Body of pancreas (tissue), 4 donors: ENCODE data around the gene GULP1. TPM values are rescaled to one million over a fixed set of nuclear protein-coding genes. Genes with fewer than 3 reads are reported as not detected.
A peak's percentile ranks its signal among the peaks of the same experiment; 100 is the strongest.

Source experiments
- ATAC-seq: fragments of 150-250 bp; one replicate; pipeline ENCODE4 v1.9.1; 2016
- DNase-seq, 4 donors: peaks; one replicate each; pipeline ENCODE4 v3.0.0-alpha.2; 2019
- H3K27ac ChIP-seq, 4 donors: fragments of 200-600 bp; sonication (generic); 1 replicate in 3 of 4; 2 replicates in 1 of 4; pipeline versions ENCODE4 v1.5.1 to v1.6.1; 2016 to 2019; ENCODE audit warnings: mild to moderate bottlenecking in 1 of 4, mixed read lengths in 1 of 4, moderate library complexity in 1 of 4
- H3K27me3 ChIP-seq, 2 donors: fragments of 200-600 bp; sonication (generic); one replicate each; pipeline ENCODE4 v1.6.0; 2016; ENCODE audit warnings: mild to moderate bottlenecking in 1 of 2
- H3K36me3 ChIP-seq, 2 donors: fragments of 200-600 bp; sonication (generic); replicated peaks in 1 of 2; 2 replicates each; pipeline ENCODE4 v1.5.1; 2016; ENCODE audit warnings: low read depth in 2 of 2; ENCODE audit not compliant: insufficient read depth in 1 of 2
- H3K4me1 ChIP-seq: fragments of 200-600 bp; sonication (generic); one replicate; pipeline ENCODE4 v1.6.0; 2016
- H3K4me3 ChIP-seq, 2 donors: fragments of 200-600 bp; sonication (generic); 1 replicate in 1 of 2; 2 replicates in 1 of 2; pipeline ENCODE4 v1.5.1; 2016 to 2019
- H3K9me3 ChIP-seq, 3 donors: fragments of 200-600 bp; sonication (generic); 1 replicate in 2 of 3; 2 replicates in 1 of 3; pipeline ENCODE4 v1.5.1; 2016
- POLR2A ChIP-seq, 3 donors: fragments of 450-650 bp; IDR thresholded peaks; one replicate each; pipeline ENCODE4 v1.6.1; 2016; ENCODE audit warnings: antibody characterized with exemption in 3 of 3, mild to moderate bottlenecking in 2 of 3
- WGBS, 2 donors: methylation state at CpG; one replicate each; pipeline ENCODE4 v1.1.5; 2017; 5-methylcytosine and 5-hydroxymethylcytosine counted together
- intact Hi-C: fragments of 100-400 bp; cut with DNase I; formaldehyde crosslinking; loops from one replicate; pipeline ENCODE4 v1.15.1; 2023
- total RNA-seq, 2 donors: library from RNA; depleted of rRNA; stranded (reverse); fragments of >200 nt; gene quantifications; one replicate each; pipeline ENCODE4 v1.1.0, GENCODE V29; 2016
- TF ChIP-seq, protein P1 (sequence below), 7 experiments: fragments of 450-650 bp in 4 of 7; fragments of 200-600 bp in 3 of 7; sonication (generic) in 3 of 7; IDR thresholded peaks; one replicate each; pipeline ENCODE4 v1.5.1; 2016 to 2019; ENCODE audit warnings: antibody characterized with exemption in 7 of 7

The GULP1 gene
- total RNA-seq, 2 donors from 2014 or later = 24.7 to 50.3 TPM

DNA sequence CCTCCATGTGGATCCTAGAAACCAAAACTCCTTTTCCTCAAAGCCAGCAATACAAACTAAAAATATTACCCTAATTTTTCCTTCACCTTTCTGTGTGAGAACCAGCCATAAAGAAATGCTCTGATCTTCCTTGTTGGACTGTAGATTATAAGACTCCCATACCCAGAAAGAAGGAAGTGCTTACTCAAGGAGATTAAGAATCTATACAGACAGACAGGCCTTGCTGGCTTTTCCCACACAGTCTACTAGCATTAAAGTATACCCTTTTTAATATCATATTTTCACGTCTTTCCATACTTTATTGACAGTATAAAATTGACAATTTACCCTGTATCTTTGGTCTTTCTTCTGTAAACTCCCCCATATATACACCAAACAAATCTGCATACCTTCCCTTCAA, 139.0 kb downstream of the GULP1 start:
- peaks cover 15% of the 10 kb centered on the region for H3K4me1 ChIP-seq
- WGBS, 2 donors = 56 to 57% methylated on average over 1 of the region's 1 CpG
- peak overlapping the region in 1 of 4 donors; percentile 29 for H3K27ac ChIP-seq
- ATAC-seq (no peak), DNase-seq (no peak)
- intact Hi-C loops = no loop called here
- TF ChIP-seq POLR2A (IDR thresholded peaks at IDR 0.05) = no peak
- TF ChIP-seq, protein P1, sequence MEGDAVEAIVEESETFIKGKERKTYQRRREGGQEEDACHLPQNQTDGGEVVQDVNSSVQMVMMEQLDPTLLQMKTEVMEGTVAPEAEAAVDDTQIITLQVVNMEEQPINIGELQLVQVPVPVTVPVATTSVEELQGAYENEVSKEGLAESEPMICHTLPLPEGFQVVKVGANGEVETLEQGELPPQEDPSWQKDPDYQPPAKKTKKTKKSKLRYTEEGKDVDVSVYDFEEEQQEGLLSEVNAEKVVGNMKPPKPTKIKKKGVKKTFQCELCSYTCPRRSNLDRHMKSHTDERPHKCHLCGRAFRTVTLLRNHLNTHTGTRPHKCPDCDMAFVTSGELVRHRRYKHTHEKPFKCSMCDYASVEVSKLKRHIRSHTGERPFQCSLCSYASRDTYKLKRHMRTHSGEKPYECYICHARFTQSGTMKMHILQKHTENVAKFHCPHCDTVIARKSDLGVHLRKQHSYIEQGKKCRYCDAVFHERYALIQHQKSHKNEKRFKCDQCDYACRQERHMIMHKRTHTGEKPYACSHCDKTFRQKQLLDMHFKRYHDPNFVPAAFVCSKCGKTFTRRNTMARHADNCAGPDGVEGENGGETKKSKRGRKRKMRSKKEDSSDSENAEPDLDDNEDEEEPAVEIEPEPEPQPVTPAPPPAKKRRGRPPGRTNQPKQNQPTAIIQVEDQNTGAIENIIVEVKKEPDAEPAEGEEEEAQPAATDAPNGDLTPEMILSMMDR (IDR thresholded peaks at IDR 0.05) = no peak
- H3K36me3 ChIP-seq = no peaks in the 10 kb centered on the region
- no peak overlapping the region for H3K4me3 ChIP-seq
- H3K27me3 ChIP-seq = no peaks in the 10 kb centered on the region
- H3K9me3 ChIP-seq = no peaks in the 10 kb centered on the region

DNA sequence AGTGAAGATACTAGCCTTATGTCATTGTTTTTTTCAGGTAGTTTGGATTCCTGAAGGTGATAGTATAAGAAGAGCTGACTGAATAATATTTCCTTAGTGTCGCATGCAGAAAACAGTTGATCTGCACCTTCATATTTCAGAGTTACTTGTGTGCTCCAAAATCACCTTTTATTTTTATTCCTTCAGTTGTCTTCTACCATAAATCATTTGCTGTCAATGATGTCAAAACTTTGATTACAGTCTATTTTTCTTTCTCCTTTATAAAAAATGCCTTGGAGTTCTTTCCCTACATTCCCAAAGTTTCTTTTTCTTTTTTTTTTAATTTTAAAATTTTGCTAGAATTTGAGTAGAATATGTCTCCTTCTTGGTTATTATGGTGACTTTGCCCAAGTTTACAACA, 142.3 kb downstream of the GULP1 start:
- H3K27me3 ChIP-seq = no peaks in the 10 kb centered on the region
- 92 to 93% methylated on average over 1 of the region's 1 CpG for WGBS, 2 donors
- TF ChIP-seq, protein P1 (IDR thresholded peaks at IDR 0.05) = no peak
- no peak for TF ChIP-seq POLR2A (IDR thresholded peaks at IDR 0.05)
- no peak for ATAC-seq
- no peak overlapping the region for H3K4me3 ChIP-seq
- no peak for DNase-seq
- H3K4me1 ChIP-seq = peaks cover 15% of the 10 kb centered on the region
- intact Hi-C loops = no loop called here
- no peak overlapping the region for H3K27ac ChIP-seq
- no peaks in the 10 kb centered on the region for H3K9me3 ChIP-seq
- H3K36me3 ChIP-seq = no peaks in the 10 kb centered on the region

DNA sequence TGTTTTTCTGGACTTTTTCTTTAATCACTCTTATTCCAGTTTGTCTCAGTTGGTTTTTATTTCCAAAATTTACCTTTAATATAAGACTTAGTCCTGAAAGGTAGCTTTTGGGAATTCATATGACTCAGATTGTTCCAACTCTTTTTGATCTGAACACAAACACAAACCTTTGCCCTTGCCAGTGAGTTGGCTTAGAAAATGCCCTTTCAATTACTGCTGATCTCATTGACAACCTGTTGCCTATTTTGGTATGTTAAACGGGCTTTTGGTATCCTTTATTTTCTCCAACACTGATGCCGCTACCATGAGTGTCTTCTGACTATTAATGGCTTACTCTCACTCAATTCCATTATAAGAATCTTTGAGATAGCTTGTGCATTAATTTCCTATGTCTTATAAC, 143.4 kb downstream of the GULP1 start:
- Histone ChIP-seq H3K27ac (peak overlapping the region in 2 of 4 donors; percentile 19 to 23), H3K4me3 (no peak overlapping the region), H3K4me1 (peaks cover 15% of the 10 kb centered on the region), H3K27me3 (no peaks in the 10 kb centered on the region), H3K9me3 (no peaks in the 10 kb centered on the region), H3K36me3 (no peaks in the 10 kb centered on the region)
- WGBS, 2 donors = 57 to 59% methylated on average over 2 of the region's 2 CpGs
- DNase-seq (no peak), ATAC-seq (peak; percentile 48)
- TF ChIP-seq, protein P1 (IDR thresholded peaks at IDR 0.05) = no peak
- no peak for TF ChIP-seq POLR2A (IDR thresholded peaks at IDR 0.05)
- intact Hi-C loops = no loop called here

DNA sequence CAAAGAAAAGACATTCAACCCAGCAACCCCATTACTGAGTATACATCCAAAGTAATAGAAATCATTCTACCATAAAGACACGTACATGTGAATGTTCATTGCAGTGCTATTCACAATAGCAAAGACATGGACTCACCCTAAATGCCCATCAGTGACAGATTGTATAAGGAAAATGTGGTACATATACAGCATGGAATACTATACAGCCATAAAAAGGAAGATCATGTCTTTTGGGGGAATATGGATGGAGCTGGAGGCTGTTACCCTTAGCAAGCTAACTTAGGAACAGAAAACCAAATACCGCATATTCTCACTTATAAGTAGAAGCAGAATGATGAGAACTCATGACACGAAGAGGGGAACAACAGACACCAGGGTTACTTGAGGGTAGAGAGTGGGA, 145.9 kb downstream of the GULP1 start:
- Histone ChIP-seq H3K4me3 (no peak overlapping the region), H3K9me3 (no peaks in the 10 kb centered on the region), H3K4me1 (peaks cover 6% of the 10 kb centered on the region), H3K36me3 (no peaks in the 10 kb centered on the region), H3K27ac (no peak overlapping the region), H3K27me3 (no peaks in the 10 kb centered on the region)
- intact Hi-C loops = no loop called here
- TF ChIP-seq, protein P1 (IDR thresholded peaks at IDR 0.05) = no peak
- no peak for TF ChIP-seq POLR2A (IDR thresholded peaks at IDR 0.05)
- ATAC-seq (no peak), DNase-seq (no peak)
- WGBS, 2 donors = 96 to 97% methylated on average over 3 of the region's 3 CpGs

DNA sequence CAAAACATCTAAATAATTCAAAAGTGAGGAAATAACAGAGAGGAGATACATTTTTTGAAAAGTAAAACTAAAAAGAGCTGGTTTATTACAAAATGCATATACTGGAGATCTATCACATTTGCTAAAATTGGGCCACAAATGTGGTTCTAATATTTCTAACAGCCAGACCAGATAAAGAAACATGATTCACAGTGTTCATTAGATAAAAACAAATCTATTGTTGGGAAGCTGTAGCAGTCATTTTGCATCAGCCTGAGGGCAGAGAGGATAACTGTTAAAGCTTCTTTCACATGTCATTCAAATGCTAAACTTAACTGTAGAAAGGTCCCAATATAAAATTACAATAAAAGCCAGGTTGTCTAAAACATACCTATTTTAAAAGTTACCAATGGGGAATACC, 148.3 kb downstream of the GULP1 start:
- no peak overlapping the region for H3K27ac ChIP-seq
- ATAC-seq (no peak), DNase-seq (no peak)
- H3K9me3 ChIP-seq = no peaks in the 10 kb centered on the region
- TF ChIP-seq, protein P1 (IDR thresholded peaks at IDR 0.05) = no peak
- TF ChIP-seq POLR2A (IDR thresholded peaks at IDR 0.05) = no peak
- no peaks in the 10 kb centered on the region for H3K36me3 ChIP-seq
- H3K27me3 ChIP-seq = no peaks in the 10 kb centered on the region
- peaks cover 6% of the 10 kb centered on the region for H3K4me1 ChIP-seq
- intact Hi-C loops = no loop called here
- no peak overlapping the region for H3K4me3 ChIP-seq
